Measurements from ENCODE around the gene KCTD20.
"Not testable (repeated sequence)": the region's sequence is repeated elsewhere in the genome, so short reads cannot be mapped to it uniquely, and the experiment has no call there.

KCTD20 gene

GRCh38 chr6:36467625-36468024 is 24.8 kb downstream of the KCTD20 start:
- Mint-ChIP-seq H3K27ac (no peak overlapping the region), H3K9me3 (no peaks in the 10 kb centered on the region), H3K4me1 (ENCODE audit: low read depth) (peaks cover 20% of the 10 kb centered on the region), H3K36me3 (ENCODE audit: low read depth) (peaks cover 40% of the 10 kb centered on the region), H3K27me3 (no peaks in the 10 kb centered on the region), H3K4me3 (no peak overlapping the region)

- H3K9me3 Mint-ChIP-seq: no peaks in the 10 kb centered on the region
- H3K4me3 Mint-ChIP-seq: no peak overlapping the region
- H3K4me1 Mint-ChIP-seq (ENCODE audit: low read depth): peaks cover 11% of the 10 kb centered on the region
- peaks cover 36% of the 10 kb centered on the region for H3K36me3 Mint-ChIP-seq (ENCODE audit: low read depth)
- no peaks in the 10 kb centered on the region for H3K27me3 Mint-ChIP-seq
- H3K27ac Mint-ChIP-seq: peak overlapping the region; percentile 5
These were observed 26.4 kb downstream of the KCTD20 start for GRCh38 chr6:36469148-36469661.

- no peaks in the 10 kb centered on the region for H3K9me3 Mint-ChIP-seq
- H3K36me3 Mint-ChIP-seq (ENCODE audit: low read depth): peaks cover 43% of the 10 kb centered on the region
- H3K4me1 Mint-ChIP-seq (ENCODE audit: low read depth): peaks cover 5% of the 10 kb centered on the region
- H3K27me3 Mint-ChIP-seq: no peaks in the 10 kb centered on the region
- H3K4me3 Mint-ChIP-seq: no peak overlapping the region
- peak overlapping the region; percentile 21 for H3K27ac Mint-ChIP-seq
These were observed 27.1 kb downstream of the KCTD20 start for GRCh38 chr6:36469946-36470345.

- Mint-ChIP-seq H3K36me3 (ENCODE audit: low read depth) (peaks cover 57% of the 10 kb centered on the region), H3K27ac (no peak overlapping the region), H3K27me3 (no peaks in the 10 kb centered on the region), H3K9me3 (no peaks in the 10 kb centered on the region), H3K4me3 (no peak overlapping the region), H3K4me1 (ENCODE audit: low read depth) (peaks cover 6% of the 10 kb centered on the region)
These were observed 35.3 kb downstream of the KCTD20 start for GRCh38 chr6:36478051-36478526.

GRCh38 chr6:36479256-36479655 is 36.5 kb downstream of the KCTD20 start:
- no peaks in the 10 kb centered on the region for H3K27me3 Mint-ChIP-seq
- peaks cover 62% of the 10 kb centered on the region for H3K36me3 Mint-ChIP-seq (ENCODE audit: low read depth)
- no peaks in the 10 kb centered on the region for H3K9me3 Mint-ChIP-seq
- peaks cover 6% of the 10 kb centered on the region for H3K4me1 Mint-ChIP-seq (ENCODE audit: low read depth)
- no peak overlapping the region for H3K4me3 Mint-ChIP-seq
- no peak overlapping the region for H3K27ac Mint-ChIP-seq

- not testable (repeated sequence) for H3K9me3 Mint-ChIP-seq; H3K27ac Mint-ChIP-seq; H3K4me3 Mint-ChIP-seq; H3K4me1 Mint-ChIP-seq (ENCODE audit: low read depth); H3K27me3 Mint-ChIP-seq
- H3K36me3 Mint-ChIP-seq (ENCODE audit: low read depth): peaks cover 71% of the 10 kb centered on the region
These were observed 40.5 kb downstream of the KCTD20 start for GRCh38 chr6:36483326-36483725.

GRCh38 chr6:36484736-36485135 is 41.9 kb downstream of the KCTD20 start:
- Mint-ChIP-seq H3K27ac (no peak overlapping the region), H3K27me3 (no peaks in the 10 kb centered on the region), H3K9me3 (no peaks in the 10 kb centered on the region), H3K4me3 (no peak overlapping the region), H3K36me3 (ENCODE audit: low read depth) (peaks cover 72% of the 10 kb centered on the region), H3K4me1 (ENCODE audit: low read depth) (no peaks in the 10 kb centered on the region)

- no peaks in the 10 kb centered on the region for H3K9me3 Mint-ChIP-seq
- H3K36me3 Mint-ChIP-seq (ENCODE audit: low read depth): peaks cover 69% of the 10 kb centered on the region
These were observed 44.9 kb downstream of the KCTD20 start for GRCh38 chr6:36487698-36488097.

GRCh38 chr6:36488221-36488620 is 45.4 kb downstream of the KCTD20 start:
- Mint-ChIP-seq H3K27ac (no peak overlapping the region), H3K27me3 (no peaks in the 10 kb centered on the region), H3K4me3 (no peak overlapping the region), H3K9me3 (no peaks in the 10 kb centered on the region), H3K36me3 (ENCODE audit: low read depth) (peaks cover 69% of the 10 kb centered on the region), H3K4me1 (ENCODE audit: low read depth) (peaks cover under 1% of the 10 kb centered on the region)

More at GRCh38 chr6:36487698-36488097, 44.9 kb downstream of the KCTD20 start:
- no peak overlapping the region for H3K4me3 Mint-ChIP-seq
- no peak overlapping the region for H3K27ac Mint-ChIP-seq
- H3K4me1 Mint-ChIP-seq (ENCODE audit: low read depth): no peaks in the 10 kb centered on the region
- H3K27me3 Mint-ChIP-seq: no peaks in the 10 kb centered on the region

GRCh38 chr6:36489426-36489825 is 46.6 kb downstream of the KCTD20 start:
- Mint-ChIP-seq H3K36me3 (ENCODE audit: low read depth) (peaks cover 70% of the 10 kb centered on the region), H3K4me3 (no peak overlapping the region), H3K9me3 (no peaks in the 10 kb centered on the region), H3K4me1 (ENCODE audit: low read depth) (peaks cover 9% of the 10 kb centered on the region), H3K27ac (no peak overlapping the region), H3K27me3 (no peaks in the 10 kb centered on the region)

- no peak overlapping the region for H3K27ac Mint-ChIP-seq
- H3K9me3 Mint-ChIP-seq: no peaks in the 10 kb centered on the region
- no peak overlapping the region for H3K4me3 Mint-ChIP-seq
- peaks cover 71% of the 10 kb centered on the region for H3K36me3 Mint-ChIP-seq (ENCODE audit: low read depth)
- no peaks in the 10 kb centered on the region for H3K27me3 Mint-ChIP-seq
- H3K4me1 Mint-ChIP-seq (ENCODE audit: low read depth): peaks cover 9% of the 10 kb centered on the region
These were observed 48.7 kb downstream of the KCTD20 start for GRCh38 chr6:36491378-36491965.

GRCh38 chr6:36492092-36492491 is 49.3 kb downstream of the KCTD20 start:
- Mint-ChIP-seq H3K4me3 (no peak overlapping the region), H3K4me1 (ENCODE audit: low read depth) (peaks cover 9% of the 10 kb centered on the region), H3K36me3 (ENCODE audit: low read depth) (peaks cover 73% of the 10 kb centered on the region), H3K27me3 (no peaks in the 10 kb centered on the region), H3K27ac (no peak overlapping the region), H3K9me3 (no peaks in the 10 kb centered on the region)

- no peak overlapping the region for H3K27ac Mint-ChIP-seq
These were observed 49.8 kb downstream of the KCTD20 start for GRCh38 chr6:36492621-36493020.

GRCh38 chr6:36493319-36493718 is 50.5 kb downstream of the KCTD20 start:
- H3K27me3 Mint-ChIP-seq: no peaks in the 10 kb centered on the region
- H3K27ac Mint-ChIP-seq: no peak overlapping the region
- peaks cover 70% of the 10 kb centered on the region for H3K36me3 Mint-ChIP-seq (ENCODE audit: low read depth)
- peaks cover 9% of the 10 kb centered on the region for H3K4me1 Mint-ChIP-seq (ENCODE audit: low read depth)
- no peaks in the 10 kb centered on the region for H3K9me3 Mint-ChIP-seq
- no peak overlapping the region for H3K4me3 Mint-ChIP-seq

More at GRCh38 chr6:36492621-36493020, 49.8 kb downstream of the KCTD20 start:
- no peak overlapping the region for H3K4me3 Mint-ChIP-seq
- H3K4me1 Mint-ChIP-seq (ENCODE audit: low read depth): peaks cover 9% of the 10 kb centered on the region
- H3K9me3 Mint-ChIP-seq: no peaks in the 10 kb centered on the region
- H3K36me3 Mint-ChIP-seq (ENCODE audit: low read depth): peaks cover 74% of the 10 kb centered on the region
- no peaks in the 10 kb centered on the region for H3K27me3 Mint-ChIP-seq

GRCh38 chr6:36493859-36494258 is 51.1 kb downstream of the KCTD20 start:
- Mint-ChIP-seq H3K4me3 (no peak overlapping the region), H3K36me3 (ENCODE audit: low read depth) (peaks cover 65% of the 10 kb centered on the region), H3K27me3 (no peaks in the 10 kb centered on the region), H3K4me1 (ENCODE audit: low read depth) (peaks cover 9% of the 10 kb centered on the region), H3K9me3 (no peaks in the 10 kb centered on the region), H3K27ac (peak overlapping the region; percentile 62)

GRCh38 chr6:36495086-36495485 is 52.3 kb downstream of the KCTD20 start:
- H3K4me3 Mint-ChIP-seq: no peak overlapping the region
- H3K27ac Mint-ChIP-seq: peak overlapping the region; percentile 12
- peaks cover 9% of the 10 kb centered on the region for H3K4me1 Mint-ChIP-seq (ENCODE audit: low read depth)
- H3K36me3 Mint-ChIP-seq (ENCODE audit: low read depth): peaks cover 64% of the 10 kb centered on the region
- no peaks in the 10 kb centered on the region for H3K9me3 Mint-ChIP-seq
- no peaks in the 10 kb centered on the region for H3K27me3 Mint-ChIP-seq

Measured in stimulated activated naive CD8-positive, alpha-beta T cell treated with anti-CD3 and anti-CD28 coated beads, Interleukin-15, Interleukin-2, amounts not matched to agents 100 ng/mL and 50 ng/mL, for 24 hours (primary cell).